NCI-H1694 (cell line): ENCODE measurements around the gene NR1D2.
"Not testable (repeated sequence)": the region's sequence is repeated elsewhere in the genome, so short reads cannot be mapped to it uniquely, and the experiment has no call there.

ENCODE experiments used
- DNase-seq: peaks from one replicate; lab custom pipeline; 2025; lab: John Stamatoyannopoulos, UW

Gene NR1D2

DNA sequence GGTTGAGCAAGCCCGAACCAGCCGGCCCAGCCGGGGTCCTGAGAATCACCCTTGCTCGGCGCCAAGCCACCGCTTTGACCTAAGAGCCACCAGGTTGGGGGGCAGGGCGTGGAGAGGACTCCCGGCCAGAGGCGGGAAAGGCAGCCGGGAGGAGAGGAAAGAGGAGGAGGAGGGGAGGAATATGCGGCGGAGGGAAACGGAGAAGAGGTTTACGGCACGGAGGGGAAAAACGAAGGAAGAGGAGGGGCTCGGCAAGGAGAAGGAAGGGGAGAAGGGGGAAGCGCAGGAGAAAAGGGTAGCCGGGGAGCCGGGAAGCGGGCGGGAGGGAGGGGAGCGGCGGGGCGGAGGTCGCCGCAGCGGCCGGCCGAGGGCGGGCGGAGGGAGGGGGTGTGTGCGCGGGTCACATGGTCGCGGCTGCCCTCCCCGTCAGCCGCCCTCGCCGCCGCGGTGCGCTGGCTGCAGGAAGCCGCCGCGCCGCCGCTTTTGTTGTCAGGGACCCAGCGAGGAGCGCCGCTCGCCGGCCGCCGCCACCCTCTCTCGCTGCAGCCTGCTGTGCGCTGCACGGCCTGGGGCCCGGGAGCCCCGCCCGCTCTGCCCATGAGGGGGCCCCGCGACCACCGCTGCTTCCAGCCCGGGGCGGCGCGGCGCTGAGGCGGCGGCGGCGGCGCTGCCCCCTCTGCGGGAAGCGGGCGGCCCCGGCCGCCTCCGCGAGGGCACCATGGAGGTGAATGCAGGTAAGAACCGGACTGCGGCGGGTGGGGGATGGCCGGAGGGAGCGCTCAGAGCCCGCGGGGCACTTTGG is at the start of gene NR1D2:
Gene NR1D2 (plus strand): TSS at position 426 of the 802 bp plus-strand sequence. CDS start 293 bp downstream, at position 719.
- DNase-seq = no peak

DNA sequence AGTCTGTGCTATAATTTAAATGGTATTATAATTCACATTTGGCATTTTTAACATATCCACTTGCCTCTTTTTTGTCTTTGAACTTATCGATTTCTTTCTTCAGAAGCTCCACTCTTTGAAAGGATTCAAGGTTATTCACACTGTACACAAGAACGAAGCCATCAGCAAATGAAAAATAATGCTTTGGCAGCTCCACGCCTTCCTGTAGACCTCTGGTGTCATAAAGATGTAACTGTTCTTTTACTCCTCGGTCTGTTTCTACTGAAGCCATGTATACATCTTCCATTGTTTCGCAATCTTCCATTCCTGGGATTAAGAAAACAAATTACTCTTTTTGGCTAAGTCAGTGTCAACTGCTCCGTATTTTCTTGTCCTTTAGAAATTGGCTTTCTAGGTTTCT is 44.3 kb upstream of the NR1D2 start:
- DNase-seq = no peak

DNA sequence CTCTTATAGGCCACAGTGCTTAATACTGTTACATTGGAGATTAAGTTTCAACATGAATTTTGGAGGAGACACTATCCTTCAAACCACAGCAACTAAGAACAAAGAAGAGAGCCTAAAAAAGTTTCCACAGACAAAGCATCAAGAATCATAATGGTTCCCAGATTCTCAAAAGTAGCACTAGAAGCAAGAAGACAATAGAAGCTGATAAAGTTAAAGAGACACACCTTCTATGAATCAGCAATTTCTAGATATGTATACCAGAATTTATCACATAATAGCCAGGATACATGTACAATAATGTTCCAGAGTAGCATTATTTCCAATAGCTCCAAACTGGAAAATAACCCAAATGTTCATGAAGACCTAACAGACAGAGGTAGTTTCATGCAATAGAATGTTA is 40.5 kb upstream of the NR1D2 start:
- no peak for DNase-seq

DNA sequence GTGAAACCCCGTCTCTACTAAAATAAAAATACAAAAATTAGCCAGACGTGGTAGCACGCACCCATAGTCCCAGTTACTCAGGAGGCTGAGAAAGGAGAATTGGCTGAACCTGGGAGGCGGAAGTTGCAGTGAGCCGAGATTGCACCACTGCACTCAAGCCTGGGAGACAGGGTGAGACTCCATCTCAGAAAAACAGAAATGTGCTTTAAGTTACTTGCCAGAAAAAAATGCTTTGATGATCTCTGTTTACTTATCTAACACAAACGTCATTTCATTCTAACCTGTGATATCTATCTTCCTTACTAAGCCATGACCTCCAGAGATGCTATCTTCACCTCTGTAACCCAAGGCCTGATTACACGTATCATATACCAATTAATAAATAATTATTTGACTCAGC is 35.7 kb upstream of the NR1D2 start:
- no peak for DNase-seq

DNA sequence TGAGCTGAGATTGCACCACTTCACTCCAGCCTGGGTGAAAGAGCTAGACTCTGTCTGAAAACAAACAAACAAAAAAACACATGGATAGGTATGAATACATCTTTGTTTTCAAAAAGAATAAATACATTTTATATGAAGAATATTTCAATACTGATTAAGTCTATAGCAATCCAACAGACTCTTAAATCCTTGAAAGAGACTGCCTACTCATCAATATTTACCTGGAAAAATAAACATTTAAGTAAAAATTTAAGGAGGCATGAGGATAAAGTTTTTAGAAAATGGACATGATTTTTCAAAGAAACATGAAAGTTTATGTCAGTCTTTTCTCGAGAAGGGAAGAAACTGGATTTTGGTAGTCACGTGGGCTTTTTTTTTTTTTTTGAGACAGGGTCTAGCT is 33.7 kb upstream of the NR1D2 start:
- DNase-seq = no peak

DNA sequence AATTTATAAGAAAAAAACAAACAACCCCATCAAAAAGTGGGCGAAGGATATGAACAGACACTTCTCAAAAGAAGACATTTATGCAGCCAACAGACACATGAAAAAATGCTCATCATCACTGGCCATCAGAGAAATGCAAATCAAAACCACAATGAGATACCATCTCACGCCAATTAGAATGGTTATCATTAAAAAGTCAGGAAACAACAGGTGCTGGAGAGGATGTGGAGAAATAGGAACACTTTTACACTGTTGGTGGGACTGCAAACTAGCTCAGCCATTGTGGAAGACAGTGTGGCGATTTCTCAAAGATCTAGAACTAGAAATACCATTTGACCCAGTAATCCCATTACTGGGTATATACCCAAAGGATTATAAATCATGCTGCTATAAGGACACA is 32.8 kb upstream of the NR1D2 start:
- DNase-seq = not testable (repeated sequence)

DNA sequence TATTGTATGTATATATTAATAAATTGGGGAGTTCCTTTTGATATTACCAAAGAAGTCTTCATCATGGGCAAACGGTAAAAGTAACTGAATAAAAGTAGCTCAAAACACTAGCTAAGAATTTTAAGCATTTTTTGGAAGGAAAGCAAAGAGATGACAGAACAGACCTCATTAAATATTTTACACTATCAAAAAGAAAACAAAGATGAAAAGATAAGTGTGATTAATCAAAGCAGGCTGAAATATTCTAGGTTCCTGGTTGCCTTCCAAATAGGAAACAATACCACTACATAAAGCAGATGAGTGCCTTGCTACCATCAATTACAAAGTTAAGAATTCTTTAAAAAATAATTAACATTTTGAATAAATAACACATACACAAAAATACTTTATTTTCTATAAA is 31.9 kb upstream of the NR1D2 start:
- no peak for DNase-seq

DNA sequence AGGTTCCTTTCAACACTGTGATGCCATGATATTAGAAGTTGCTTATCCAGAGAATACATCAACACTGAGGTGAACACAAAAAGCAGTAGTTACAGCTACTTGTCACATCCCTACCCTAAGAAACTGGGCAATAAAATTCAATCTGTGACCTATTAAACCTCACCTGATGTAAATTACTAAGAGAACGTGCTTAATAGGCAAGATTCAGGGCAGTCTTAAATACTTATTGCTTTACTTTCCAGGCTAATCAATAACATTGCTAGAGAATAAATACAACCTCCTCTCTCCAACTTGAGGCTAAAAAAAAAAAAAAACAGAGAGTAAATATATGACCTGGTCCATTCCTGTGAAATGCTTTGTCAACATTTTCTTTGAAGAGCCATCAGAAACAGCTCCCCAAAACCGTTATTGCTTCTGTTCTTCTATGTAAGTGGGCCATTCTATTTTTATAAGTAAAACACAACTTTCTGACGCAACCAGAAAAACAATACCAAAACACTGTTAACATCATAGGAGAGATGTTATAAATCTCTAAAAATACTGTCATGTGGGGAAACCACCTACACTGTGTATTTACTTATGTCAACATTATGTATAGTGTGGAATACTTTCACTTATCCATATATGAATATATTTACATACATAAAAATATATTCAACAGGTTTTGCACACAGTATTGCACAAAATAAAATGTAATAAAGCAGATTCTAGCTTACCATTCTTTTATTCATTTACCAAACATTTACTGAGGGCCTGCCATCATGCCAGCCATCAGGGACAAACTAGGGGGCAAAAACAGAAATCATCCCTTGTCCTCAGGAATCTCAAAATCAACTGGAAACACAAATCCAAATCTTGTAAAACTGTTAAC is 31.0 kb upstream of the NR1D2 start:
- no peak for DNase-seq

DNA sequence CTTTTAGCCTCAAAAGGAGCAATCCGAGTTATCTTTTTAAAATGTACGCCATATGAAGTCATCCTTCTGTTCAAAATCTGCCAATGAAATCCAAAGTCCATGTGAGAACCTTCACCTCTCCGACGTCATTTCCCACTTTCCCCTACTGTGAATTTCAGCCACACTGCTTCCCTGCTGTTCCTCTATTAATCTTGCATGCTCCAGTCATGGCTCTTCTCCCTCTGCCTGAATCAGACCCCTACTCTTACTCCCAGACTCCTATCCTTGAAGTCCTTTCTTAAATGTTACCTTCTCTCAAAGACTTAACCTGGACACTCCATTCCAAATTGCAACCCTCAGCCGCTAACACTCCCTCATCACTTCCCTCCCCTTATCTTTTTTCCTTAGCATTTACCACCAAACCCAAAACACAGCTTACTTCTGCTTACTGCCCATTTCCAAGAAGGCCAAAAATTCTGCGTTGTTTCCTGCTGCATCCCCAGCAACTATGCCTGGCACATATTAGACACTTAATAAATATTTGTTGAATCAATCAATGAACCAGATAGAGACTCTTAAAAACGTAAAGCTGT is 29.5 kb upstream of the NR1D2 start:
- DNase-seq = no peak

DNA sequence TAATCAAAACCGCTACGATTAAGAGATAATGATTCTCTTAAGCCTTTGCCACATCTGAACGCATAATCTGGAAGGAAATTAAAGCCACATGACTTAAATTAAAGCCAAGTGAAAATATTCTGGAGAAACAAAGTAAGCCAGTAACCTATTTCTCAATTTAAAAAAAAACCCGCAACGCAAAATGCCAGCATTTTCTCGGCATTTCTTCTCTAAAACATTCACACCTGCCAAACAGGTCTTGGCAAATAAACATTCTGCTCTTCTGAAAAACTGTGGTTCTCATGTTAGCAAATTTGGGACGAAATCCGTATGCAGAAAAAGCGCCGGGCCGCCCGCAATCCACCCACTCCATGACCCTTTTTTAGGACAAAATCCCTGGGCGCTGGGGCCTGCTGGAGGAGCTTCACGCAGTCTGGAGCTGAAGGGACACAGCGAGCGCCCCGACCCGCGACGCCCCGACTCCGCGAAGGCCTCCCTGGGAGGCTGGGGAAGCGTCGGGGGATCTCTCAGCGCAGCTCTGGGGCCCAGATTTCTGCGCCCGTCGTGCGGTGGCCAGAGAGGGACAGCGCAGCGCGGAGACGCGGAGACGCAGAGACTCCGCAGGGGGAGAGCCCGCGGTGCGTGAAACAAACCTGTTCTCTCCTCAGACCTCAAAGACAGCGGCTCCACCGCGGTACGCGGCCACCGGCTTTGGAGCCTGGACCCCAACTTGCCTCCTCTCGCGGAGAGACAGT is 28.8 kb upstream of the NR1D2 start:
- DNase-seq = no peak

DNA sequence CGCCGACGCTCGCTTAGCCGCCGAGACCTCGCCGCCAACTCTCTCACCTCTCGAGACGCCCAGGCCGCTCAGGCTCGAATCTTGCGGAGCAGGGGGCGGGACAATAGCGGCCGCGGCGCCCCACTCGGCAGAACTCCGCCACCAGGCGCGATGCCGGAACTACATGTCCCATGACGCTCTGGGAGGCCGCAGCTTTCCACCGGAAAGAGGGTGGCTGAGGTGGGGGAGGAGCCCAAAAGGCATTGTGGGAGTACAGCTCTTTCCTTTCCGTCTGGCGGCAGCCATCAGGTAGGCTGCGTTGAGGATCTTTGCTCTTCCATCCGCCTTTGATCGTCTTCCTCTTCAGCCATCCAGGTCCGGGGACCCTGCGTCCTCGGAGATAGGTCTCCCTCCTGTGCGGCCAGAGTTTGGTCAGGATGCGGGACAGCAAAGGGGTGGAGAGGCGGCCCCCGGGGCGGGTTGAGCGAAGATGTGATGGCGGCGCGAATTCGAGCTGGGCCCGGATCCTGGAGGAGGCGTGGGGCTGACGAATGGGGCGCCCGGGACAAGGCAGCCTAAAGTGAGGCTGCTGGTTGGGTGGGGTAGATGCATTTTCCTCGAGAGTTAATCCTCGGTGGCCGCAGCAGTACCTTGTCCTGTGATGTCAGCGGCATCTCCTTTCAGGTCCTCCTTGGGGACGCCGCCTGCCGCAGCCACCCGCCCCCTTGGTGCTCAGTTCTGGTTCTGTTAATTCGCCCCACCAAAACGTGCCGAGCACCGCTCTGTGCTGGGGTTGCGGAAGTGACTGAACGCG is 28.0 kb upstream of the NR1D2 start, which contains the start of the genes NKIRAS1 and RPL15:
Gene NKIRAS1 (minus strand): TSS at position 105 of the 793 bp plus-strand sequence. CDS start 6,086 bp downstream, outside the sequence.
Gene RPL15 (plus strand): TSS at position 247 of the 793 bp plus-strand sequence. CDS start 728 bp downstream, outside the sequence.
- peak; percentile 58 for DNase-seq

DNA sequence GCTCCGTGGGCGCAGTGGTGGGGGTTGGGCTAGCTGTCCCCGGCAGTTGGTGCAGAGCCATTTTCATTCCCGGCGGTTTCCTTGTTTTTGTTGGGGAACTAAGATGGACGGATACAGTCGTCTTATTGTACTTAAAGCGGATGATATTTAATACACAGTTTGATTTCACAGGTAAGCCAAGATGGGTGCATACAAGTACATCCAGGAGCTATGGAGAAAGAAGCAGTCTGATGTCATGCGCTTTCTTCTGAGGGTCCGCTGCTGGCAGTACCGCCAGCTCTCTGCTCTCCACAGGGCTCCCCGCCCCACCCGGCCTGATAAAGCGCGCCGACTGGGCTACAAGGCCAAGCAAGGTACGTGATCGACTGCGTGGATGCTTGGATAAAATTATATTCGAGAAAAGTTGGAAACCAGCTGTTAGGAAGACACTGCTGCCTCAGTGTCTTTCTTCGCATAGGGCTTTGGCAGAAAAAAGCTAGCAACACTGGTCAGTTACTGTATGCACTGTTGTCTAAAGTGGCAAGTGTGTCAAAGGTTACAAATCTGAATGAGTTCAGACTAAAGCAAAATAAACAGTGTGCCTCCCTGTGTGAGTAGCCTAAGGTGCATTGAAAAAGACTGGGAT is 27.3 kb upstream of the NR1D2 start:
- DNase-seq = peak; percentile 0

DNA sequence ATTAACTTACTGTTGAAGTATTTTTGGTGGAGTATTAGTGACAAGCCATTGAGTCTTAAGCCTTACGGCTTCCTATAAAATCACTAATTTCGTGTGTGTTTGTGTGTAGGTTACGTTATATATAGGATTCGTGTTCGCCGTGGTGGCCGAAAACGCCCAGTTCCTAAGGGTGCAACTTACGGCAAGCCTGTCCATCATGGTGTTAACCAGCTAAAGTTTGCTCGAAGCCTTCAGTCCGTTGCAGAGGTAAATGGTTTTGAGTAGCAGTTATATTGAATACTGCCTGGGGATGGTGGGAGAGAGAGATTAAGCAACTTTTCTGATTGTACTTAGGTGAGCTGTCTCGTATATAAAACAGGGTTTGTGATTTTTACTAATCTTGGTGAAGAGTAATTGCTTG is 26.8 kb upstream of the NR1D2 start:
- DNase-seq = not testable (repeated sequence)

DNA sequence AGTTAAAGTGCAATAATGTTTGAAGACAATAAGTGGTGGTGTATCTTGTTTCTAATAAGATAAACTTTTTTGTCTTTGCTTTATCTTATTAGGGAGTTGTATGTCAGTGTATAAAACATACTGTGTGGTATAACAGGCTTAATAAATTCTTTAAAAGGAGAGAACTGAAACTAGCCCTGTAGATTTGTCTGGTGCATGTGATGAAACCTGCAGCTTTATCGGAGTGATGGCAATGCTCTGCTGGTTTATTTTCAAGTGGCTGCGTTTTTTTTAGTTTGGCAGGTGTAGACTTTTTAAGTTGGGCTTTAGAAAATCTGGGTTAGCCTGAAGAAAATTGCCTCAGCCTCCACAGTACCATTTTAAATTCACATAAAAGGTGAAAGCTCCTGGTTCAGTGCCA is 25.5 kb upstream of the NR1D2 start:
- DNase-seq = no peak

DNA sequence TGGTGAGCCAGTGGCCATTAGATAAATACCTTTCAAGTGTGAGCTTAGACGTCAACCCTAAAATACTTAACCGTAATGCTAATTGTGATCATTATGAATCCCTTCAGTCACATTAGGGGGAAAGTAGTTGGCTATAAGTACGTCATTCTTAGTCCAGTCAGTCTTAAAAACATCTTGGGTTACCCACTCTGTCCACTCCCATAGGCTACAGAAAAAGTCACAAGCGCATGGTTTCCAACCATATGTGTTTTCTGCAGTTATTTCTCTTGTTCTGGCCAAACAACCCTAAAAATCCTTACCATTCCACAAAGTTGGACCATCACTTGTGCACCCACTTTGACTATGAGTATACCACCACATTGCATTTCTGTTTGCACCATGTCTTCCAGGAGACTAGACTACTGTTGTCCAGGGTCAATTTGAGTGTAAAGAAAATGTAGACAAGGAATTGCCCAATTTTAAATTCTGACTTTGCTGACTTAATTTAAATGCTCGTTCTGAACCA is 24.9 kb upstream of the NR1D2 start:
- DNase-seq = no peak

DNA sequence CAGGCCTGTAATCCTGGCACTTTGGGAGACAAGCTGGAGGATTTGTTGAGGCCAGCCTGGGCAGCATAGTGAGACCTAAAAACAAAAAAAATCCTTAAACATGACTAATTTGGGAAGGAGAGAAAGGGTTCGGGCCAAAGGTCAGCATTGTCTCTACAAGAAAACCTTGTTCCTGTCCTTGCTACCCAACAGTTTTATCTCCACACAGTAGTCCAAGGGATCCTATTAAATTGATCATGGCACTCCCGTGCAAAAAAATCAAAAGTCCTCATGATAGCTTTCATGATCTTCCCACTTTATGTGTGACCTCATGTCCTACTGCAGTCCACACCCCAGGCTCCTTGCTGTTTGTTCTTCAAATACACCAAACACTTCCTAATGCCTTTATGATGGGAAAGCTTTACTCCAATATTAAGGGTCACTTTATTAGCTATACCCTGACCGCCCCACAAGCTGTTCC is 24.0 kb upstream of the NR1D2 start:
- no peak for DNase-seq

DNA sequence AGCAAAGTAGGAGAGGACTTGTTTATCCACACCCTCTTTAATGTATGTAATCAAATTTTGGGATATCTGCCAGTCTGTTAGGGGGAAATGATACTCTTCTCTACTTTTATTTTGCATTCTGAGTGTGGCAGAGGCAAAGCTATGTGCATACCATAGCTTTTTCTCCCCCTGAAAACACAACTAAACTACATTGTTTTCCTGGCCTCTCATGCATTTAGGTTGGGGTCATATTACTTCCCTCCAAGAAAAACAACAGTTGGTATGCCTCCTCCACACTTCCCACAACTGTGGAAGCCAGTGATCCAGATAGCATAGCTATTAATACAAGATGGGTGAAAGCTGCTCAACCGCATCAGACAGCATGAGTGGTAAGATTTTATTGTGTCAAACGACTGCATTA is 21.3 kb upstream of the NR1D2 start:
- no peak for DNase-seq

DNA sequence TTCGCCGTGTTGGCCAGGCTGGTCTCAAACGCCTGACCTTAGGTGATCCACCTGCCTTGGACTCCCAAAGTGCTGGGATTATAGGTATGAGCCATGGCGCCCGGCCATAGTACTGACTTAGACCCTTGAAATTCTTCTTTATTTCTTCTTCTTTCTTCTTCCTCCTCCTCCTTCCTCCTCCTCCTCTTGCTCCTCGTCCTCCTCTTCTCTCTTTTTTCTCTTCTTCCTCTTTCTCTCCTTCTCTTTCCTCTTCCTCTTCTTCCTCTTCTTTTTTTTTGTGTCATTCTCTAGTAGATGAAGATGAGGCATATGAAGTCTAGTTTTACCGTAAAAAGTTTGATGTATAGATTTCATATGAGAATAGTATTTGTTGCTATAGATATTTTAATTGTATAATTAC is 18.8 kb upstream of the NR1D2 start:
- DNase-seq = no peak

DNA sequence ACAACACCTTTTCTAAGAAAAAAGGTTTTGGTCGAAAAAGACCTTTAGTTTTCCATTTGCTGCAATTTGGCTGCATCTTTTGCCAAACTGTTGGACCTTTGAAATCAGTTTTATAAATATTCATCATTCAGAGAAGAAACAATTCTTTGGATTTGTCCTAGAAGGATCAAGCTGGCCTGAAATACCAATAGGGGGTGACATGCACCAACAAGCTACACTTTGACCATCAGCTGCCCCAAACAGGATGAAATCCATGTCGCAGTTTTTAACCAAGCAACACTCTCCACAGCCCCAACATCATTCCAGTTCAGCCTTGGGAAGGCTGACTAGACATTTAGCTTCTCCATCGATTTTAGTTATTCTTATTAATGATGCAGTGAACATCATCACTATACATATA is 18.4 kb upstream of the NR1D2 start:
- no peak for DNase-seq

DNA sequence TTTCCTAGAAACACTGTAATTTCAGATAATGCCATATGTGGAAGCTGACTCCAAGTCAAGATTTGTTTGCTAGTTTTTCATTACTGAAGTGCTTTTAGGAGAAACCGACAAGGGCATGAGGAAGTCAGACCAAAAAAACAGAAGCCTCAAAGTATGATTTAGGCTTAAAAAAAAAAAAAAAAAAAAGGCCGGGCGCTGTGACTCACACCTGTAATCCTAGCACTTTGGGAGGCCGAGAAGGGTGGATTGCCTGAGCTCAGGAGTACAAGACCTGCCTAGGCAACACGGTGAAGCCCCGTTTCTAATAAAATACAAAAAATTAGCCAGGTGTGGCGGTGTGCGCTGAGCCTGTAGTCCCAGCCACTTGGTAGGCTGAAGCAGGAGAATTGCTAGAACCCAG is 16.6 kb upstream of the NR1D2 start:
- DNase-seq = no peak
